ENCODE measurements around the gene PCED1A. TPM values are rescaled to one million over a fixed set of nuclear protein-coding genes. Genes with fewer than 3 reads are reported as not detected.
A peak's percentile ranks its signal among the peaks of the same experiment; 100 is the strongest.

The PCED1A gene
- total and polyA plus RNA-seq, 9 of the 15 experiments (the other 6 are each of a cell fraction or from before 2014, with no cell fraction given) = 1.5 to 11.5 (median 5.9) TPM

DNA sequence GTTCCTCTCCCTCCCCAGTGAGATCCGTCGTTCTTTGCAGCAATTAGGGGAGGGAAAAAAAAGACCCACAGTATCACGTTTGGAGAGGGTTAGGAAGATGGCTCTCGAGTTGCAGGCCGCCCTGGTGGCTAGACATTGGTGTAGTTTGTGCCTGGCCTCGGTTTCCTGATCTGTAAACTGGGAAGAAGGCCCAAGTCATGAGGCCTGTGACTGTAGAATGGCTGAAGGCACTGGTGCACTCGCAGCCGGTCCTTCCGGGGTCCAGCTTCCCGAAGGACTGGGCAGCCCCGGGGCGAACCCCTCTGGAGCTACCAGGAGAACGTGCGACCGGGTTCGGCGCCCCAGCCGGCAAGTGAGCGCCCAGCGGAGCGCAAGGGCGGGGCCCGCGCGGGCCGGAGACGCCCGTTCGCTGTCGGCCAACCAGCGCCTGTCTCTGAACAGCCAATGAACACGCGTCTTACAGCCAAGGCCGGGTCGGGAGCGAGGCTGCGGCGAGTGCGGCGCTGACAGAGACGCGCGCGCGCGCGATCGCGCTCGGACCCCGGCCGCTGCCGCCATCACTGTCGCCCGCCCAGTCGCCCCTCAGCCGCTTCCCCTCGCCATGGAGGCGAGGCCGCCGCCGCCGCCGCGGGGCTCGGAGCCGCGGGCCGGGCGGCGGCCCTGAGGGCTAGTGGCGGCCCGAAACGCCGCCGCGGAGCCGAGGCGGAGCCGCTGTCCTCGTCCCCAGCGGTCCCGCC is 32.7 kb upstream of the PCED1A start, which contains the start of gene PTPRA (continued):
- TF ChIP-seq XRCC4 (IDR thresholded peaks at IDR 0.05; ENCODE audit: extremely low read depth, insufficient read depth, insufficient read length) = no peak
- TF ChIP-seq, protein P1, sequence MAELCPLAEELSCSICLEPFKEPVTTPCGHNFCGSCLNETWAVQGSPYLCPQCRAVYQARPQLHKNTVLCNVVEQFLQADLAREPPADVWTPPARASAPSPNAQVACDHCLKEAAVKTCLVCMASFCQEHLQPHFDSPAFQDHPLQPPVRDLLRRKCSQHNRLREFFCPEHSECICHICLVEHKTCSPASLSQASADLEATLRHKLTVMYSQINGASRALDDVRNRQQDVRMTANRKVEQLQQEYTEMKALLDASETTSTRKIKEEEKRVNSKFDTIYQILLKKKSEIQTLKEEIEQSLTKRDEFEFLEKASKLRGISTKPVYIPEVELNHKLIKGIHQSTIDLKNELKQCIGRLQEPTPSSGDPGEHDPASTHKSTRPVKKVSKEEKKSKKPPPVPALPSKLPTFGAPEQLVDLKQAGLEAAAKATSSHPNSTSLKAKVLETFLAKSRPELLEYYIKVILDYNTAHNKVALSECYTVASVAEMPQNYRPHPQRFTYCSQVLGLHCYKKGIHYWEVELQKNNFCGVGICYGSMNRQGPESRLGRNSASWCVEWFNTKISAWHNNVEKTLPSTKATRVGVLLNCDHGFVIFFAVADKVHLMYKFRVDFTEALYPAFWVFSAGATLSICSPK (IDR thresholded peaks at IDR 0.05; ENCODE audit: borderline replicate concordance) = no peak
- no peak for TF ChIP-seq ESRRB (CRISPR knock-in tag; IDR thresholded peaks at IDR 0.05; ENCODE audit: borderline replicate concordance)
- TF ChIP-seq EWSR1 (IDR thresholded peaks at IDR 0.05; ENCODE audit: borderline replicate concordance, low read depth, partially characterized antibody) = no peak
- TF ChIP-seq ILK (tag; IDR thresholded peaks at IDR 0.05; ENCODE audit: borderline replicate concordance, low read depth) = no peak
- TF ChIP-seq PHF20 (IDR thresholded peaks at IDR 0.05; ENCODE audit: partially characterized antibody) = peak; percentile 22
- TF ChIP-seq, protein P2, sequence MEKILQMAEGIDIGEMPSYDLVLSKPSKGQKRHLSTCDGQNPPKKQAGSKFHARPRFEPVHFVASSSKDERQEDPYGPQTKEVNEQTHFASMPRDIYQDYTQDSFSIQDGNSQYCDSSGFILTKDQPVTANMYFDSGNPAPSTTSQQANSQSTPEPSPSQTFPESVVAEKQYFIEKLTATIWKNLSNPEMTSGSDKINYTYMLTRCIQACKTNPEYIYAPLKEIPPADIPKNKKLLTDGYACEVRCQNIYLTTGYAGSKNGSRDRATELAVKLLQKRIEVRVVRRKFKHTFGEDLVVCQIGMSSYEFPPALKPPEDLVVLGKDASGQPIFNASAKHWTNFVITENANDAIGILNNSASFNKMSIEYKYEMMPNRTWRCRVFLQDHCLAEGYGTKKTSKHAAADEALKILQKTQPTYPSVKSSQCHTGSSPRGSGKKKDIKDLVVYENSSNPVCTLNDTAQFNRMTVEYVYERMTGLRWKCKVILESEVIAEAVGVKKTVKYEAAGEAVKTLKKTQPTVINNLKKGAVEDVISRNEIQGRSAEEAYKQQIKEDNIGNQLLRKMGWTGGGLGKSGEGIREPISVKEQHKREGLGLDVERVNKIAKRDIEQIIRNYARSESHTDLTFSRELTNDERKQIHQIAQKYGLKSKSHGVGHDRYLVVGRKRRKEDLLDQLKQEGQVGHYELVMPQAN (IDR thresholded peaks at IDR 0.05; ENCODE audit: borderline replicate concordance) = no peak
- TF ChIP-seq, protein P3, sequence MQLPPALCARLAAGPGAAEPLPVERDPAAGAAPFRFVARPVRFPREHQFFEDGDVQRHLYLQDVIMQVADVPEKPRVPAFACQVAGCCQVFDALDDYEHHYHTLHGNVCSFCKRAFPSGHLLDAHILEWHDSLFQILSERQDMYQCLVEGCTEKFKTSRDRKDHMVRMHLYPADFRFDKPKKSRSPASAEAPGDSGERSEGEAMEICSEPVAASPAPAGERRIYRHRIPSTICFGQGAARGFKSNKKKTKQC (CRISPR knock-in tag; IDR thresholded peaks at IDR 0.05) = no peak; the same call in 1 of the 2 replicates
- TF ChIP-seq, protein P4, sequence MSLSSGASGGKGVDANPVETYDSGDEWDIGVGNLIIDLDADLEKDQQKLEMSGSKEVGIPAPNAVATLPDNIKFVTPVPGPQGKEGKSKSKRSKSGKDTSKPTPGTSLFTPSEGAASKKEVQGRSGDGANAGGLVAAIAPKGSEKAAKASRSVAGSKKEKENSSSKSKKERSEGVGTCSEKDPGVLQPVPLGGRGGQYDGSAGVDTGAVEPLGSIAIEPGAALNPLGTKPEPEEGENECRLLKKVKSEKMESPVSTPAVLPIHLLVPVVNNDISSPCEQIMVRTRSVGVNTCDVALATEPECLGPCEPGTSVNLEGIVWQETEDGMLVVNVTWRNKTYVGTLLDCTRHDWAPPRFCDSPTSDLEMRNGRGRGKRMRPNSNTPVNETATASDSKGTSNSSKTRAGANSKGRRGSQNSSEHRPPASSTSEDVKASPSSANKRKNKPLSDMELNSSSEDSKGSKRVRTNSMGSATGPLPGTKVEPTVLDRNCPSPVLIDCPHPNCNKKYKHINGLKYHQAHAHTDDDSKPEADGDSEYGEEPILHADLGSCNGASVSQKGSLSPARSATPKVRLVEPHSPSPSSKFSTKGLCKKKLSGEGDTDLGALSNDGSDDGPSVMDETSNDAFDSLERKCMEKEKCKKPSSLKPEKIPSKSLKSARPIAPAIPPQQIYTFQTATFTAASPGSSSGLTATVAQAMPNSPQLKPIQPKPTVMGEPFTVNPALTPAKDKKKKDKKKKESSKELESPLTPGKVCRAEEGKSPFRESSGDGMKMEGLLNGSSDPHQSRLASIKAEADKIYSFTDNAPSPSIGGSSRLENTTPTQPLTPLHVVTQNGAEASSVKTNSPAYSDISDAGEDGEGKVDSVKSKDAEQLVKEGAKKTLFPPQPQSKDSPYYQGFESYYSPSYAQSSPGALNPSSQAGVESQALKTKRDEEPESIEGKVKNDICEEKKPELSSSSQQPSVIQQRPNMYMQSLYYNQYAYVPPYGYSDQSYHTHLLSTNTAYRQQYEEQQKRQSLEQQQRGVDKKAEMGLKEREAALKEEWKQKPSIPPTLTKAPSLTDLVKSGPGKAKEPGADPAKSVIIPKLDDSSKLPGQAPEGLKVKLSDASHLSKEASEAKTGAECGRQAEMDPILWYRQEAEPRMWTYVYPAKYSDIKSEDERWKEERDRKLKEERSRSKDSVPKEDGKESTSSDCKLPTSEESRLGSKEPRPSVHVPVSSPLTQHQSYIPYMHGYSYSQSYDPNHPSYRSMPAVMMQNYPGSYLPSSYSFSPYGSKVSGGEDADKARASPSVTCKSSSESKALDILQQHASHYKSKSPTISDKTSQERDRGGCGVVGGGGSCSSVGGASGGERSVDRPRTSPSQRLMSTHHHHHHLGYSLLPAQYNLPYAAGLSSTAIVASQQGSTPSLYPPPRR (CRISPR knock-in tag; IDR thresholded peaks at IDR 0.05; ENCODE audit: borderline replicate concordance) = no peak
- TF ChIP-seq ZNF76 (CRISPR knock-in tag; IDR thresholded peaks at IDR 0.05; ENCODE audit: borderline replicate concordance) = no peak
- peak; percentile 97 for TF ChIP-seq RBBP5 (IDR thresholded peaks at IDR 0.05; ENCODE audit: borderline replicate concordance, insufficient read depth, low read length, poor library complexity, severe bottlenecking)
- TF ChIP-seq, protein P5, sequence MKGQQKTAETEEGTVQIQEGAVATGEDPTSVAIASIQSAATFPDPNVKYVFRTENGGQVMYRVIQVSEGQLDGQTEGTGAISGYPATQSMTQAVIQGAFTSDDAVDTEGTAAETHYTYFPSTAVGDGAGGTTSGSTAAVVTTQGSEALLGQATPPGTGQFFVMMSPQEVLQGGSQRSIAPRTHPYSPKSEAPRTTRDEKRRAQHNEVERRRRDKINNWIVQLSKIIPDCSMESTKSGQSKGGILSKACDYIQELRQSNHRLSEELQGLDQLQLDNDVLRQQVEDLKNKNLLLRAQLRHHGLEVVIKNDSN (CRISPR knock-in tag; IDR thresholded peaks at IDR 0.05) = no peak
